ENCODE results near the gene MEGF9. TPM values are rescaled to one million over a fixed set of nuclear protein-coding genes. Genes with fewer than 3 reads are reported as not detected.

The MEGF9 gene
- total and polyA plus RNA-seq, 2 of the 13 experiments (the other 11 are each of a cell fraction or from before 2014, with no cell fraction given), result 3.1 to 3.3 TPM

DNA sequence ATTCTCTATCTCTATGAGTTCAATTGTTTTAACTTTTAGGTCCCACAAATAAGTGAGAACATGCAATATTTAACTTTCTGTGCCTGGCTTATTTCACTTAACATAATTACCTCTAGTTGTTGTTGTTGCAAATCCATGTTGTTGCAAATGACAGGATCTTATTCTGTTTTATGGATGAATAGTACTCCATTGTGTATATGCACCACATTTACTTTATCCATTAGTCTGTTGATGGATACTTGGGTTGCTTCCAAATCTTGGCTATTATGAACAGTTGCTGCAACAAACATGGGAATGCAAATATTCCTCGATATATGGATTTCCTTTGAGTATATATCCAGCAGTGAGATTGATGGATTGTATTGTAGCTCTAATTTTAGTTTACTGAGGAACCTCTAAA, 36.3 kb downstream of the MEGF9 start:
- no peak for ATAC-seq
- H2AFZ ChIP-seq (ENCODE audit: low read length), result no peak overlapping the region
- no peak overlapping the region for H3K9ac ChIP-seq (ENCODE audit: insufficient read depth, low read depth, low read length)
- no peaks in the 10 kb centered on the region; a peak in 1 of 5 replicates for H3K36me3 ChIP-seq (replicated peaks in 1 of 2; ENCODE audit: control insufficient read depth in 1 of 2, insufficient read depth in 2 of 2, low read length in 2 of 2)
- no peaks in the 10 kb centered on the region for H3K9me3 ChIP-seq (ENCODE audit: low read length)
- no TSS peak for BruUV-seq (replicated peaks)
- no peaks in the 10 kb centered on the region for H3K79me2 ChIP-seq (ENCODE audit: insufficient read depth, low read length)
- H3K27ac ChIP-seq (ENCODE audit: extremely low read length, insufficient read depth, low read length), result no peak overlapping the region
- TF ChIP-seq PHF8 (CRISPR knock-in tag; IDR thresholded peaks at IDR 0.05) (no peak), PHF20 (CRISPR knock-in tag; IDR thresholded peaks at IDR 0.05) (no peak), KLF13 (CRISPR knock-in tag; IDR thresholded peaks at IDR 0.05) (no peak), JUN (CRISPR knock-in tag; IDR thresholded peaks at IDR 0.05) (no peak), RARA (CRISPR knock-in tag; IDR thresholded peaks at IDR 0.05) (no peak), MED8 (CRISPR knock-in tag; IDR thresholded peaks at IDR 0.05; ENCODE audit: insufficient replicate concordance) (no peak), ZNF232 (CRISPR knock-in tag; IDR thresholded peaks at IDR 0.05; ENCODE audit: borderline replicate concordance) (no peak), IRX3 (CRISPR knock-in tag; IDR thresholded peaks at IDR 0.05; ENCODE audit: borderline replicate concordance, low read depth) (no peak), ZFAT (CRISPR knock-in tag; conservative IDR thresholded peaks at IDR 0.05) (no peak)
- TF ChIP-seq, protein P1, sequence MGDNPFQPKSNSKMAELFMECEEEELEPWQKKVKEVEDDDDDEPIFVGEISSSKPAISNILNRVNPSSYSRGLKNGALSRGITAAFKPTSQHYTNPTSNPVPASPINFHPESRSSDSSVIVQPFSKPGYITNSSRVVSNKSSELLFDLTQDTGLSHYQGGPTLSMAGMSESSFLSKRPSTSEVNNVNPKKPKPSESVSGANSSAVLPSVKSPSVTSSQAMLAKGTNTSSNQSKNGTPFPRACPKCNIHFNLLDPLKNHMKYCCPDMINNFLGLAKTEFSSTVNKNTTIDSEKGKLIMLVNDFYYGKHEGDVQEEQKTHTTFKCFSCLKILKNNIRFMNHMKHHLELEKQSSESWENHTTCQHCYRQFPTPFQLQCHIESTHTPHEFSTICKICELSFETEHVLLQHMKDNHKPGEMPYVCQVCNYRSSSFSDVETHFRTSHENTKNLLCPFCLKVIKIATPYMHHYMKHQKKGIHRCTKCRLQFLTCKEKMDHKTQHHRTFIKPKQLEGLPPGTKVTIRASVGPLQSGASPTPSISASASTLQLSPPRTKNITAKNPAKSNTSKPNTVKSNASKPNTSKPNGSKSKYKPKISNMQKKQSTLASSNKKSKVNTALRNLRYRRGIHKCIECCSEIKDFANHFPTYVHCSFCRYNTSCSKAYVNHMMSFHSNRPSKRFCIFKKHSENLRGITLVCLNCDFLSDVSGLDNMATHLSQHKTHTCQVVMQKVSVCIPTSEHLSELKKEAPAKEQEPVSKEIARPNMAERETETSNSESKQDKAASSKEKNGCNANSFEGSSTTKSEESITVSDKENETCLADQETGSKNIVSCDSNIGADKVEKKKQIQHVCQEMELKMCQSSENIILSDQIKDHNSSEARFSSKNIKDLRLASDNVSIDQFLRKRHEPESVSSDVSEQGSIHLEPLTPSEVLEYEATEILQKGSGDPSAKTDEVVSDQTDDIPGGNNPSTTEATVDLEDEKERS (CRISPR knock-in tag; IDR thresholded peaks at IDR 0.05), result no peak
- TF ChIP-seq, protein P2, sequence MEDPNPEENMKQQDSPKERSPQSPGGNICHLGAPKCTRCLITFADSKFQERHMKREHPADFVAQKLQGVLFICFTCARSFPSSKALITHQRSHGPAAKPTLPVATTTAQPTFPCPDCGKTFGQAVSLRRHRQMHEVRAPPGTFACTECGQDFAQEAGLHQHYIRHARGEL (CRISPR knock-in tag; IDR thresholded peaks at IDR 0.05), result no peak
- DNase-seq (ENCODE audit: low spot score), result no peak
- POLR2A ChIA-PET, result no interaction called here
- H3K4me1 ChIP-seq (ENCODE audit: insufficient read depth, low read length), result peaks cover 19% of the 10 kb centered on the region
- H3K4me3 ChIP-seq (replicated peaks in 1 of 3; ENCODE audit: insufficient read depth in 1 of 3, low read depth in 2 of 3, low read length in 3 of 3), result no peak overlapping the region
- FAIRE-seq, result no peak
- in situ Hi-C loops (cut with HindIII; ENCODE audit: extremely low pct_ligation_motif_present, low pct_unique_long_range_greater_than_20kb), result no loop called here
- no peak overlapping the region for H3K4me2 ChIP-seq (ENCODE audit: low read depth, low read length)
- WGBS (ENCODE audit: low lambda C conversion rate), result 100% methylated on average over 1 of the region's 1 CpG
- H3K27me3 ChIP-seq (ENCODE audit: control insufficient read depth in 1 of 2, insufficient read depth in 2 of 2, low read length in 2 of 2), result no peaks in the 10 kb centered on the region
- CTCF ChIA-PET (ENCODE audit: low intra/inter-chr PET ratio, low total read pairs), result no interaction called here
- H4K20me1 ChIP-seq (ENCODE audit: insufficient read depth, low read length), result no peaks in the 10 kb centered on the region
- intact Hi-C loops (cut with micrococcal nuclease; ENCODE audit: unreplicated experiment), result no loop called here
